Measurements from ENCODE around the gene FAM120A. TPM values are rescaled to one million over a fixed set of nuclear protein-coding genes. Genes with fewer than 3 reads are reported as not detected.
A peak's percentile ranks its signal among the peaks of the same experiment; 100 is the strongest.

Gene FAM120A
- total RNA-seq, 4 donors from 2014 or later = 67.5 to 108 (median 89.8) TPM

DNA sequence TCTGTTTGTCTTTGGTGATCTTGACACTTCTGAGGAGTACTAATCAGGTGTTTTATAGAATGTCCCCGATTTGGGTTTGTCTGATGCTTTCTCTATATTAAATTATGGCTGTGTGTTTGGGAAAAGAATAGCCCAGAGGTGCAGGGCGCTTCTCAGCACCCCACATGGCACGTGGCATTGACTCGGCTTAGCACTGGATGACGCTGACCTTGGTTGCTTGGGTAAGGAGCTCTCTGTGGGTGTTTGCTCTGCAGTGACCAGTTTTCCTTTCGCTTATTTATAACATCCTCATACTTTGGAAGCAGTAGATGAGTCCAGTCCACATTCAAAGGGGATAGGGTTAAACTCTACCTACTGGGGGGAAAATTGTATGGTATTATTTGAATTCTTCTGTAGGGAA, 14.4 kb downstream of the FAM120A start:
- WGBS = 93% methylated on average over 6 of the region's 6 CpGs
- no peak overlapping the region for H3K4me3 ChIP-seq
- no peaks in the 10 kb centered on the region for H3K36me3 ChIP-seq
- no peak for TF ChIP-seq POLR2AphosphoS5 (IDR thresholded peaks at IDR 0.05)
- no peaks in the 10 kb centered on the region for H3K27me3 ChIP-seq
- peaks cover 70% of the 10 kb centered on the region for H3K4me1 ChIP-seq
- DNase-seq (ENCODE audit: low spot score in 2 of 2) = no peak
- no peak overlapping the region for H3K27ac ChIP-seq
- no peaks in the 10 kb centered on the region for H3K9me3 ChIP-seq

DNA sequence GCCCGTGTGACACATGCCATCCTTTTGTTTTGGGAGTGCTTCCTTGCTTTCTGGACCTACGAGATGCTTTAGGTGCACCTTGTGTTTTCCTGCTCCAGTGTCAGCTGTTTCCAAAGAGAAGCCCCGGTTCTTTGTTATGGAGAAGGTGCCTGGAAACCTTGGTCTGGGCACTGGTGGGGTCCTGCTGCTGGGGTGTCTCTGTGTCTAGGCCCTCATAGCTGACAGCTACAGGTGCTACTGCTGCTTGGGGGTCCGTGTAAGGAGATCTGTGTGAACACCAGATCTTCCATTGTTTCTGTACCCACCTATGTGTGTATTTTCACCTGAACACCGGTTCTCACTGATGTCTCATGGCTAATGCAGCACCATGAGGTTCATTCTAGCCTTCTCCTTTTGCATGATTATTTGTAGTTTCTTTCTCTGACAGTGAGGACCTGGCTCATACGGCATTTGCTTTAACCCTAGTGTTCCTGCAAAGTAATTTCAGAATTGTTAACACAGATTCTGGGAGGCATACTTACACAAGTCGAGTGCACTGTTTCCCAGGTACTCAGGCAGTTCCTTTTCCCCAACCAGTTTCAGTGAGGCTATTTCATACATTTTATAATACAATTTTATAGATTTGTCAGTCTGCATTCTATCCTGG, 15.1 kb downstream of the FAM120A start:
- Histone ChIP-seq H3K4me3 (no peak overlapping the region), H3K27me3 (no peaks in the 10 kb centered on the region), H3K27ac (no peak overlapping the region), H3K36me3 (no peaks in the 10 kb centered on the region), H3K9me3 (no peaks in the 10 kb centered on the region), H3K4me1 (peaks cover 74% of the 10 kb centered on the region)
- TF ChIP-seq, protein P1, sequence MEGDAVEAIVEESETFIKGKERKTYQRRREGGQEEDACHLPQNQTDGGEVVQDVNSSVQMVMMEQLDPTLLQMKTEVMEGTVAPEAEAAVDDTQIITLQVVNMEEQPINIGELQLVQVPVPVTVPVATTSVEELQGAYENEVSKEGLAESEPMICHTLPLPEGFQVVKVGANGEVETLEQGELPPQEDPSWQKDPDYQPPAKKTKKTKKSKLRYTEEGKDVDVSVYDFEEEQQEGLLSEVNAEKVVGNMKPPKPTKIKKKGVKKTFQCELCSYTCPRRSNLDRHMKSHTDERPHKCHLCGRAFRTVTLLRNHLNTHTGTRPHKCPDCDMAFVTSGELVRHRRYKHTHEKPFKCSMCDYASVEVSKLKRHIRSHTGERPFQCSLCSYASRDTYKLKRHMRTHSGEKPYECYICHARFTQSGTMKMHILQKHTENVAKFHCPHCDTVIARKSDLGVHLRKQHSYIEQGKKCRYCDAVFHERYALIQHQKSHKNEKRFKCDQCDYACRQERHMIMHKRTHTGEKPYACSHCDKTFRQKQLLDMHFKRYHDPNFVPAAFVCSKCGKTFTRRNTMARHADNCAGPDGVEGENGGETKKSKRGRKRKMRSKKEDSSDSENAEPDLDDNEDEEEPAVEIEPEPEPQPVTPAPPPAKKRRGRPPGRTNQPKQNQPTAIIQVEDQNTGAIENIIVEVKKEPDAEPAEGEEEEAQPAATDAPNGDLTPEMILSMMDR (IDR thresholded peaks at IDR 0.05) = no peak
- no peak for TF ChIP-seq POLR2A (IDR thresholded peaks at IDR 0.05)
- TF ChIP-seq POLR2AphosphoS5 (IDR thresholded peaks at IDR 0.05) = no peak
- TF ChIP-seq EP300 (IDR thresholded peaks at IDR 0.05) = no peak
- no peak for DNase-seq (ENCODE audit: low spot score in 2 of 2)
- WGBS = 63% methylated on average over 7 of the region's 7 CpGs

DNA sequence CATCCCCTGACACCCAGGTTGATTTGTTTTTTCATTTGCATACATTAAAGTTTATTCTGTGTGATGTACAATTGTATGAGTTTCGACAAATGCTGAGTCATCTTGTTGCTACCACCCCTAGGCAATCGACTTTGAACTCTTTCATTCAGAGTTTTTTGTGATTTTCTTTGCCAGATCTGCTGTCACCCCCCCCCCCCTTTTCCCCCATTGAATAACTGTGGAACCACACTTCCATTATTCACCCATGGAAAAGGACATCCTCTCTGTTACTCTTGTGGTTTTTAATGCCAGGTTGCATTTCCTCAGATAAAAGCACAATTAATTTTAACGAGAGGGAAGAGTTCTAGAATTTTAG, 15.6 kb downstream of the FAM120A start:
- H3K27me3 ChIP-seq = no peaks in the 10 kb centered on the region
- no peak for DNase-seq (ENCODE audit: low spot score in 2 of 2)
- no peaks in the 10 kb centered on the region for H3K9me3 ChIP-seq
- peaks cover 69% of the 10 kb centered on the region for H3K4me1 ChIP-seq
- no peaks in the 10 kb centered on the region for H3K36me3 ChIP-seq
- 14% methylated on average over 3 of the region's 3 CpGs for WGBS
- no peak overlapping the region for H3K4me3 ChIP-seq
- TF ChIP-seq POLR2AphosphoS5 (IDR thresholded peaks at IDR 0.05) = no peak
- H3K27ac ChIP-seq = no peak overlapping the region

DNA sequence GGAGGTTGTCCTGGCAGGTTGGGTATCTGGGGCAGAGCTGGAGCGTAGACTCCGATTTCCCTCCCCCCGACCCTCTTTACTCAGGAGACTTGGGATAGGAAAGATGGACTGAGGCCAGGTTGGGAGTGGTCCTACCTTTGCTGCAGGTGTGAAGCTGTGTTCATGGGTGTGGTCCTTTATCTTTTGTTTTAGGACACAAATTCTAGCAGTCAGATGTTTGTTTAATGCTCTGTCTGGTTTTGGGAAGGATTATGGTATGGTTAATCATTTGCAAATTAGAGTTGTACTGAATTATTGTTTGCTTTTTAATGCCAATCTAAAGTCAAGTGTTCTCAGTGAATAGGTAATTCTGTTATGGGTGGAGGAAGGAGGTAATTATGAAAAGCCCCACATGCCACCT, 16.0 kb downstream of the FAM120A start:
- no peak for TF ChIP-seq POLR2AphosphoS5 (IDR thresholded peaks at IDR 0.05)
- TF ChIP-seq, protein P1 (IDR thresholded peaks at IDR 0.05) = no peak
- no peak for TF ChIP-seq POLR2A (IDR thresholded peaks at IDR 0.05)
- no peak for TF ChIP-seq EP300 (IDR thresholded peaks at IDR 0.05)
- Histone ChIP-seq H3K4me1 (peaks cover 68% of the 10 kb centered on the region), H3K4me3 (no peak overlapping the region), H3K27ac (no peak overlapping the region), H3K9me3 (no peaks in the 10 kb centered on the region), H3K36me3 (no peaks in the 10 kb centered on the region), H3K27me3 (no peaks in the 10 kb centered on the region)
- DNase-seq (ENCODE audit: low spot score in 2 of 2) = no peak
- 54% methylated on average over 3 of the region's 3 CpGs for WGBS

DNA sequence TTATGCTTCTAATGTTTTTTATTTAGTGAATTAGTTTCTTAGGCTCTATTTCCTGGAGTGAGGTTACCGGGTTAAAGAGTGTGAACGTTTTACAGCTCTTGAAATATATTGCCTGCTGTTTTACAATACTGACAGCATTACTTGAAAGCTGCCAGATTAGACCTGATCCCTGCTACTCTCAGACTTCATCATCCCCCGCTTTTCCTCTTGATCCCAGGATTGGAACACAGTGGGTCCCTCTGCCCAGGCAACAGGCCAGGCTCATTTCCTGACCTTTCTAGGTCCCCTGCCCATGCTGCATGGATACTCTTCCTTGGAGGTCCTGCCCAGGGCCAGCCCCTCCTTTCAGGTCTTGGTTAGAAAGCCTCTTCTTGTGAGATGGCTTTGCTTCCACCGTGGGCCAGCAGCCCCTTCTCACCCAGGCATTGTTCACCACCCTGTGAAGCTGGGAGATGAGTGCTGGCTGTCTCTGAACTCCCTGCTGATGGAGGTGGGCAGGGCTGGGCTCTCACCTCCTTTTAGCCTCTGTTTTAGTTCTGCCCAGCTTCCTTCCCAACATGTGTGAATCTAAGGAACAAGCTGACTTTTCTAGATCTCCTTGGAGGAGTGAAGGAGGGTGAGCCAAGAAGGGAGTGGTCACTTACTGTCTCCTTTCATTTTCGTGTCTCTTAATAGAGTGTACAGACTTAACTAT, 17.4 kb downstream of the FAM120A start:
- Histone ChIP-seq H3K27ac (peak overlapping the region; percentile 1), H3K4me1 (peaks cover 66% of the 10 kb centered on the region), H3K27me3 (no peaks in the 10 kb centered on the region), H3K36me3 (no peaks in the 10 kb centered on the region), H3K9me3 (no peaks in the 10 kb centered on the region), H3K4me3 (no peak overlapping the region)
- TF ChIP-seq POLR2A (IDR thresholded peaks at IDR 0.05) = no peak
- TF ChIP-seq, protein P1 (IDR thresholded peaks at IDR 0.05) = no peak
- TF ChIP-seq EP300 (IDR thresholded peaks at IDR 0.05) = no peak
- TF ChIP-seq POLR2AphosphoS5 (IDR thresholded peaks at IDR 0.05) = no peak
- 46% methylated on average over 5 of the region's 5 CpGs for WGBS
- DNase-seq (ENCODE audit: low spot score in 2 of 2) = no peak

DNA sequence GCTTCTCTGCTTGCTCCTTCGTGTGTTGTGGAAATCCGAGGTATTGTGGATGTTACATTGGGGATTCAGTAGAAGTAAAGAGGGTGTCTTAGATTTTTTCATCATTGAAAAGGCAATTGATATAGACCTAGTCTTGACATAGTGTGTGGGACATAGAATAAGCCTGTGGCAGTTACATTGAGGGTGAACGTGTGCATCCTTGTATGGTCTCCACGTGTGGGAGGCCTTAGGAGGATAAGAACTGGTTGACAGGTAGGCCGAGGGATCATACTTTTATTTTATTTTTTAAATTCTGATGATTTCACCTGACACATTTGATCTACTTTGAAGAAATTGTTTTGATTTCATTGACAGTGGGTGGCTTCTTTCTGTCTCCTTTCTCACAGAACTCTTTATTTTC, 18.9 kb downstream of the FAM120A start:
- TF ChIP-seq POLR2AphosphoS5 (IDR thresholded peaks at IDR 0.05) (no peak), POLR2A (IDR thresholded peaks at IDR 0.05) (no peak), EP300 (IDR thresholded peaks at IDR 0.05) (no peak)
- TF ChIP-seq, protein P1 (IDR thresholded peaks at IDR 0.05) = no peak
- no peak overlapping the region for H3K4me3 ChIP-seq
- peaks cover 55% of the 10 kb centered on the region for H3K4me1 ChIP-seq
- no peaks in the 10 kb centered on the region for H3K9me3 ChIP-seq
- no peak overlapping the region for H3K27ac ChIP-seq
- DNase-seq (ENCODE audit: low spot score in 2 of 2) = no peak
- 91% methylated on average over 5 of the region's 5 CpGs for WGBS
- H3K27me3 ChIP-seq = no peaks in the 10 kb centered on the region
- H3K36me3 ChIP-seq = no peaks in the 10 kb centered on the region
